Ammon's horn (tissue), 1 donor: Measurements from ENCODE around the gene XG.
"Not testable (repeated sequence)": the region's sequence is repeated elsewhere in the genome, so short reads cannot be mapped to it uniquely, and the experiment has no call there.

Experiments
- DNase-seq: peaks from one replicate; pipeline ENCODE4 v3.0.0-alpha.2; 2016; ENCODE audit warnings: low spot score

XG gene

GRCh38 chrX:2735270-2735669, 16.6 kb upstream of the XG start:
- DNase-seq: no peak

- DNase-seq: no peak
These were observed 11.2 kb upstream of the XG start for GRCh38 chrX:2740672-2741071.

- no peak for DNase-seq
These were observed 10.5 kb upstream of the XG start for GRCh38 chrX:2741386-2741785.

GRCh38 chrX:2746250-2746649, 5.6 kb upstream of the XG start:
- DNase-seq: not testable (repeated sequence)

GRCh38 chrX:2748171-2748814, 3.5 kb upstream of the XG start:
- no peak for DNase-seq

- DNase-seq: no peak
These were observed 3.0 kb upstream of the XG start for GRCh38 chrX:2748815-2749188.

- DNase-seq: no peak
These were observed 549 bp upstream of the XG start for GRCh38 chrX:2751291-2751690.

- not testable (repeated sequence) for DNase-seq
These were observed 601 bp downstream of the XG start for GRCh38 chrX:2752441-2752840.

GRCh38 chrX:2755163-2755715, 3.4 kb downstream of the XG start:
- not testable (repeated sequence) for DNase-seq

- DNase-seq: no peak
These were observed 4.7 kb downstream of the XG start for GRCh38 chrX:2756548-2756947.

- DNase-seq: no peak
These were observed 9.4 kb downstream of the XG start for GRCh38 chrX:2761246-2761645.

GRCh38 chrX:2762671-2763070, 10.8 kb downstream of the XG start:
- DNase-seq: not testable (repeated sequence)

GRCh38 chrX:2764766-2765548, 13.1 kb downstream of the XG start:
- DNase-seq: not testable (repeated sequence)

- DNase-seq: no peak
These were observed 13.7 kb downstream of the XG start for GRCh38 chrX:2765549-2765830.

GRCh38 chrX:2766906-2767305, 15.1 kb downstream of the XG start:
- no peak for DNase-seq

- no peak for DNase-seq
These were observed 16.0 kb downstream of the XG start for GRCh38 chrX:2767631-2768455.

- no peak for DNase-seq
These were observed 17.8 kb downstream of the XG start for GRCh38 chrX:2769615-2770014.

- DNase-seq: not testable (repeated sequence)
These were observed 21.6 kb downstream of the XG start for GRCh38 chrX:2773166-2774055.

- DNase-seq: no peak
These were observed 22.2 kb downstream of the XG start for GRCh38 chrX:2774057-2774456.

GRCh38 chrX:2774776-2775175, 22.9 kb downstream of the XG start:
- DNase-seq: no peak

- DNase-seq: not testable (repeated sequence)
These were observed 28.8 kb downstream of the XG start for GRCh38 chrX:2780472-2781225.
